ENCODE results near the gene DPP8.

DNA sequence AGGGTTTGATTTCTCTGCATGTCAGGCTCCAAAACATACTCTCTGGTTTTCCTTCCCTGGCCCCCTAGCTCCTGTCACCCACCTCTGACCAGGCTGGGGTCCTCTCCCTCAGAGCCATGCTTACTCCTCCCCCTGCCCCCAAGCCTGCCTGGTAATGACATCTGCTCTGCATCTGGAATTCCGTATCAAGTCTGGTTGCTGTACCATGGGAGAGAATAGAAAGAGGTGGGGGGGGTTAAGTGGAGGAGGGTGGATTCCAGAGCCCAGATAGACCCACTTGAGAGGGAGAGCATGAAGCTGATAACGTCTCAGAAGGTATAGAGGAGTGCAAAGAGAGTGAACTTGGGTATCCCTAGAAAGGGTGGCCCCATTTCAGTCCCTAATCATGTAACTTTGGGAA is 98.9 kb downstream of the DPP8 start:
- TF ChIP-seq, protein P1, sequence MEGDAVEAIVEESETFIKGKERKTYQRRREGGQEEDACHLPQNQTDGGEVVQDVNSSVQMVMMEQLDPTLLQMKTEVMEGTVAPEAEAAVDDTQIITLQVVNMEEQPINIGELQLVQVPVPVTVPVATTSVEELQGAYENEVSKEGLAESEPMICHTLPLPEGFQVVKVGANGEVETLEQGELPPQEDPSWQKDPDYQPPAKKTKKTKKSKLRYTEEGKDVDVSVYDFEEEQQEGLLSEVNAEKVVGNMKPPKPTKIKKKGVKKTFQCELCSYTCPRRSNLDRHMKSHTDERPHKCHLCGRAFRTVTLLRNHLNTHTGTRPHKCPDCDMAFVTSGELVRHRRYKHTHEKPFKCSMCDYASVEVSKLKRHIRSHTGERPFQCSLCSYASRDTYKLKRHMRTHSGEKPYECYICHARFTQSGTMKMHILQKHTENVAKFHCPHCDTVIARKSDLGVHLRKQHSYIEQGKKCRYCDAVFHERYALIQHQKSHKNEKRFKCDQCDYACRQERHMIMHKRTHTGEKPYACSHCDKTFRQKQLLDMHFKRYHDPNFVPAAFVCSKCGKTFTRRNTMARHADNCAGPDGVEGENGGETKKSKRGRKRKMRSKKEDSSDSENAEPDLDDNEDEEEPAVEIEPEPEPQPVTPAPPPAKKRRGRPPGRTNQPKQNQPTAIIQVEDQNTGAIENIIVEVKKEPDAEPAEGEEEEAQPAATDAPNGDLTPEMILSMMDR (IDR thresholded peaks at IDR 0.05; ENCODE audit: borderline replicate concordance, extremely low read depth, low read length, poor library complexity, severe bottlenecking) = no peak
- TF ChIP-seq EZH2 (IDR thresholded peaks at IDR 0.05; ENCODE audit: borderline replicate concordance, low read depth, low read length, severe bottlenecking) = no peak

All from DND-41 (cell line).